ENCODE measurements around the gene ITFG1.
"Not testable (repeated sequence)": the region's sequence is repeated elsewhere in the genome, so short reads cannot be mapped to it uniquely, and the experiment has no call there.

The ITFG1 gene

GRCh38 chr16:47473004-47473403 is 12.1 kb upstream of the ITFG1 start:
- not testable (repeated sequence) for DNase-seq

- DNase-seq = no peak
Measured at GRCh38 chr16:47470810-47471209, 9.9 kb upstream of the ITFG1 start.

GRCh38 chr16:47470211-47470610 is 9.3 kb upstream of the ITFG1 start:
- no peak for DNase-seq

- no peak for DNase-seq
Measured at GRCh38 chr16:47469227-47469626, 8.4 kb upstream of the ITFG1 start.

GRCh38 chr16:47468070-47468689 is 7.3 kb upstream of the ITFG1 start:
- DNase-seq = not testable (repeated sequence)

- DNase-seq = no peak
Measured at GRCh38 chr16:47467501-47467900, 6.6 kb upstream of the ITFG1 start.

- DNase-seq = no peak
Measured at GRCh38 chr16:47465919-47466630, 5.2 kb upstream of the ITFG1 start.

GRCh38 chr16:47463771-47464624 is 3.1 kb upstream of the ITFG1 start:
- no peak for DNase-seq

- DNase-seq = no peak
Measured at GRCh38 chr16:47461598-47462266, 869 bp upstream of the ITFG1 start.

- no peak for DNase-seq
Measured at GRCh38 chr16:47460359-47460710, 528 bp downstream of the ITFG1 start.

- DNase-seq = no peak
Measured at GRCh38 chr16:47459603-47460002, 1.3 kb downstream of the ITFG1 start.

- no peak for DNase-seq
Measured at GRCh38 chr16:47458331-47458730, 2.5 kb downstream of the ITFG1 start.

- DNase-seq = no peak
Measured at GRCh38 chr16:47449788-47450187, 11.1 kb downstream of the ITFG1 start.

GRCh38 chr16:47448830-47449575 is 11.9 kb downstream of the ITFG1 start:
- DNase-seq = no peak

- DNase-seq = no peak
Measured at GRCh38 chr16:47446431-47446830, 14.4 kb downstream of the ITFG1 start.

GRCh38 chr16:47442884-47443283 is 18.0 kb downstream of the ITFG1 start:
- DNase-seq = not testable (repeated sequence)

- DNase-seq = not testable (repeated sequence)
Measured at GRCh38 chr16:47440066-47440465, 20.8 kb downstream of the ITFG1 start.

GRCh38 chr16:47434274-47434673 is 26.6 kb downstream of the ITFG1 start:
- DNase-seq = not testable (repeated sequence)

- DNase-seq = no peak
Measured at GRCh38 chr16:47431960-47432359, 28.9 kb downstream of the ITFG1 start.

GRCh38 chr16:47426806-47427205 is 34.1 kb downstream of the ITFG1 start:
- DNase-seq = no peak

GRCh38 chr16:47424846-47425245 is 36.0 kb downstream of the ITFG1 start:
- no peak for DNase-seq

GRCh38 chr16:47416869-47417268 is 44.0 kb downstream of the ITFG1 start:
- DNase-seq = no peak

GRCh38 chr16:47413041-47413440 is 47.8 kb downstream of the ITFG1 start:
- DNase-seq = no peak

Measured in activated naive CD4-positive, alpha-beta T cell (primary cell).